CD4-positive, alpha-beta T cell treated with Interleukin-1 beta for 1 hour (primary cell): ENCODE measurements around the gene SLC66A3.

Source experiments
- DNase-seq, 2 donors: peaks; one replicate each; pipeline ENCODE4 v3.0.0-alpha.2; 2020 to 2022

SLC66A3 gene

GRCh38 chr2:11140492-11140891, 14.8 kb upstream of the SLC66A3 start:
- DNase-seq = no peak

- no peak for DNase-seq
These were observed 13.9 kb upstream of the SLC66A3 start for GRCh38 chr2:11141319-11141718.

- no peak for DNase-seq
These were observed 12.9 kb upstream of the SLC66A3 start for GRCh38 chr2:11142330-11142729.

- DNase-seq = no peak
These were observed 12.3 kb upstream of the SLC66A3 start for GRCh38 chr2:11142987-11143386.

GRCh38 chr2:11144077-11144737, 11.1 kb upstream of the SLC66A3 start:
- no peak for DNase-seq

GRCh38 chr2:11144738-11145079, 10.6 kb upstream of the SLC66A3 start:
- DNase-seq = no peak

GRCh38 chr2:11145350-11145749, 9.9 kb upstream of the SLC66A3 start:
- no peak for DNase-seq

GRCh38 chr2:11146076-11146475, 9.2 kb upstream of the SLC66A3 start:
- no peak for DNase-seq

- DNase-seq = no peak
These were observed 8.0 kb upstream of the SLC66A3 start for GRCh38 chr2:11147263-11147662.

- no peak for DNase-seq
These were observed 2.7 kb upstream of the SLC66A3 start for GRCh38 chr2:11152591-11152990.

- no peak for DNase-seq
These were observed 998 bp upstream of the SLC66A3 start for GRCh38 chr2:11154016-11154922.

GRCh38 chr2:11154923-11155380, 315 bp upstream of the SLC66A3 start:
- DNase-seq = peak; percentile 97 to 98

GRCh38 chr2:11156396-11157075, 1.3 kb downstream of the SLC66A3 start:
- DNase-seq = no peak

GRCh38 chr2:11157296-11157695, 2.0 kb downstream of the SLC66A3 start:
- DNase-seq = no peak

- DNase-seq = no peak
These were observed 2.5 kb downstream of the SLC66A3 start for GRCh38 chr2:11157731-11158130.

- DNase-seq = no peak
These were observed 3.8 kb downstream of the SLC66A3 start for GRCh38 chr2:11158916-11159573.

GRCh38 chr2:11159574-11160170, 4.4 kb downstream of the SLC66A3 start:
- DNase-seq = no peak

- no peak for DNase-seq
These were observed 5.0 kb downstream of the SLC66A3 start for GRCh38 chr2:11160256-11160655.

- peak in 1 of 2 donors; percentile 27 for DNase-seq
These were observed 5.6 kb downstream of the SLC66A3 start for GRCh38 chr2:11160731-11161455.

GRCh38 chr2:11161747-11162146, 6.5 kb downstream of the SLC66A3 start:
- DNase-seq = no peak

- no peak for DNase-seq
These were observed 8.4 kb downstream of the SLC66A3 start for GRCh38 chr2:11163439-11164317.
